Smooth muscle cell of the pulmonary artery (primary cell): ENCODE results near the gene DTHD1. TPM values are rescaled to one million over a fixed set of nuclear protein-coding genes. Genes with fewer than 3 reads are reported as not detected.

ENCODE experiments used
- total RNA-seq: library from RNA; depleted of rRNA; stranded (reverse); fragments of >200 nt; gene quantifications from 2 replicates; pipeline ENCODE4 v1.2.3, GENCODE V29; 2014

The DTHD1 gene
- total RNA-seq, result not detected in 2 replicates

GRCh38 chr4:36281384-36282106, at the start of gene DTHD1:
DTHD1 (plus strand) TSS chr4:36281616; CDS start chr4:36281759, 143 bp downstream.

GRCh38 chr4:36244257-36245082, 36.9 kb upstream of the DTHD1 start, which contains the start of gene ARAP2:
ARAP2 (minus strand) TSS chr4:36244514; CDS start chr4:36229486, 15,028 bp downstream.

Other genes starting within 250 kb of the DTHD1 start
- gene ARAP2, start 37.1 kb upstream of the DTHD1 start, total RNA-seq, result 0.23 and 0.52 TPM in 2 replicates